K562 (cell line): Measurements from ENCODE around the gene VPS13C. TPM values are rescaled to one million over a fixed set of nuclear protein-coding genes. Genes with fewer than 3 reads are reported as not detected.

ENCODE experiments used
- ATAC-seq: fragments of 200-7000 bp; cut with Tn5 transposase; 3 replicates; pipeline ENCODE4 v1.9.1; 2020; ENCODE audit warnings: moderate library complexity
- BruUV-seq: library from RNA; stranded (reverse); fragments of 400-500 nt; replicated peaks from 2 replicates; lab custom pipeline; 2021; lab: Mats Ljungman, UMichigan
- CTCF ChIA-PET: fragments of 300-600 bp; formaldehyde crosslinking; extraction: SDS; loops from one replicate; lab custom pipeline; 2021; ENCODE audit warnings: low intra/inter-chr PET ratio; lab: Yijun Ruan, JAX
- POLR2A ChIA-PET: fragments of 300-600, 350-650 bp; sonication (Branson Sonifier 250); formaldehyde crosslinking; extraction: SDS; loops from one replicate; lab custom pipeline; 2021; ENCODE audit warnings: antibody characterized with exemption, inconsistent platforms; lab: Yijun Ruan, JAX
- DNase-seq, 4 experiments: peaks; one replicate each; pipeline versions ENCODE4 v3.0.0 to v3.0.0-alpha.2; 2011 to 2018; ENCODE audit warnings: low spot score in 3 of 4, mixed read lengths in 3 of 4; ENCODE audit errors: extremely low read depth in 1 of 4
- FAIRE-seq: peaks from 2 replicates; lab custom pipeline; 2011; peaks lifted over from hg19 to GRCh38; lab: Jason Lieb, UNC
- H2AFZ ChIP-seq: 2 replicates; pipeline ENCODE4 v1.6.0; 2011; ENCODE audit warnings: low read depth, low read length, control low read depth, inconsistent platforms
- H3K27ac ChIP-seq: fragments of 200-600 bp; 3 replicates; pipeline ENCODE4 v1.8.0; 2011; ENCODE audit warnings: low read depth, mild to moderate bottlenecking, control low read depth, inconsistent platforms, low read length, moderate library complexity, mixed read lengths; ENCODE audit errors: extremely low read depth
- H3K27me3 ChIP-seq, 2 experiments: fragments of 300-600 bp in 1 of 2; 2 replicates in 1 of 2; 3 replicates in 1 of 2; pipeline versions ENCODE4 v1.6.0 to v1.8.0; 2011; ENCODE audit warnings: inconsistent platforms in 2 of 2, low read length in 2 of 2, mild to moderate bottlenecking in 1 of 2, mixed read lengths in 1 of 2, moderate library complexity in 1 of 2; ENCODE audit not compliant: control insufficient read depth in 2 of 2, insufficient read depth in 2 of 2
- H3K36me3 ChIP-seq: fragments of 300-600 bp; 3 replicates; pipeline ENCODE4 v1.8.0; 2011; ENCODE audit warnings: mild to moderate bottlenecking, low read length, inconsistent platforms; ENCODE audit not compliant: control insufficient read depth, insufficient read depth
- H3K4me1 ChIP-seq, 2 experiments: fragments of 200-600 bp in 1 of 2; replicated peaks in 1 of 2; 2 replicates in 1 of 2; 3 replicates in 1 of 2; pipeline versions ENCODE4 v1.5.1 to v1.8.0; 2011; ENCODE audit warnings: inconsistent platforms in 2 of 2, low read length in 2 of 2, mild to moderate bottlenecking in 1 of 2, mixed read lengths in 1 of 2, moderate library complexity in 1 of 2; ENCODE audit not compliant: control insufficient read depth in 2 of 2, insufficient read depth in 2 of 2
- H3K4me2 ChIP-seq: 2 replicates; pipeline ENCODE4 v1.6.1; 2011; ENCODE audit warnings: low read length, control low read depth, inconsistent platforms, mixed read lengths; ENCODE audit not compliant: insufficient read depth
- H3K4me3 ChIP-seq: fragments of 200-600 bp; sonication (generic), shearing (Covaris generic); 2 replicates; pipeline ENCODE4 v1.5.1; 2016; ENCODE audit warnings: control low read depth, inconsistent platforms
- H3K79me2 ChIP-seq: fragments of 200-600 bp; 3 replicates; pipeline ENCODE4 v1.8.0; 2011; ENCODE audit warnings: low read length, inconsistent platforms; ENCODE audit not compliant: control insufficient read depth, insufficient read depth
- H3K9ac ChIP-seq, 2 experiments: 2 replicates each; pipeline versions ENCODE4 v1.6.0 to v1.6.1; 2011; ENCODE audit warnings: low read depth in 2 of 2, low read length in 2 of 2, control low read depth in 1 of 2, inconsistent platforms in 1 of 2, mild to moderate bottlenecking in 1 of 2, mixed read lengths in 1 of 2; ENCODE audit not compliant: insufficient read depth in 1 of 2
- H3K9me1 ChIP-seq: one replicate; pipeline ENCODE4 v1.6.0; 2011; ENCODE audit warnings: inconsistent platforms, mild to moderate bottlenecking, low read length, moderate library complexity; ENCODE audit not compliant: control insufficient read depth, insufficient read depth
- H3K9me3 ChIP-seq: replicated peaks from 2 replicates; pipeline ENCODE4 v1.5.1; 2011; ENCODE audit warnings: low read depth, low read length, inconsistent platforms; ENCODE audit not compliant: control insufficient read depth, insufficient read depth
- H4K20me1 ChIP-seq: replicated peaks from 2 replicates; pipeline ENCODE4 v1.6.1; 2011; ENCODE audit warnings: low read length, inconsistent platforms, mixed read lengths; ENCODE audit not compliant: control insufficient read depth, insufficient read depth
- BRCA1 ChIP-seq, 2 experiments: fragments of 450-650 bp in 1 of 2; sonication (generic) in 1 of 2; formaldehyde crosslinking in 1 of 2; IDR thresholded peaks; 2 replicates each; pipeline versions ENCODE4 v1.5.0 to v1.6.1; 2017 to 2020; ENCODE audit warnings: mild to moderate bottlenecking in 1 of 2, missing genetic modification reagents in 1 of 2
- CTBP1 ChIP-seq: fragments of 450-650 bp; IDR thresholded peaks from 2 replicates; pipeline ENCODE4 v1.6.1; 2016; ENCODE audit warnings: borderline replicate concordance
- CTCFL ChIP-seq: IDR thresholded peaks from 2 replicates; pipeline ENCODE4 v1.6.1; 2011; ENCODE audit warnings: borderline replicate concordance, low read depth, mild to moderate bottlenecking, moderate library complexity, low read length; ENCODE audit not compliant: insufficient read depth, poor library complexity, severe bottlenecking
- EP300 ChIP-seq: IDR thresholded peaks from 2 replicates; pipeline ENCODE4 v1.6.1; 2012; ENCODE audit warnings: low read length, improper control_type of control experiment
- ETS1 ChIP-seq: conservative IDR thresholded peaks from 2 replicates; pipeline ENCODE4 v1.6.1; 2011; ENCODE audit warnings: low read depth, mild to moderate bottlenecking, low read length; ENCODE audit not compliant: control insufficient read depth
- GTF3C2 ChIP-seq: IDR thresholded peaks from 3 replicates; pipeline ENCODE4 v1.6.1; 2011; ENCODE audit warnings: borderline replicate concordance, mild to moderate bottlenecking, moderate library complexity; ENCODE audit not compliant: insufficient read length; ENCODE audit errors: extremely low read depth
- HMG20A ChIP-seq: fragments of 450-650 bp; formaldehyde crosslinking; conservative IDR thresholded peaks from 2 replicates; pipeline ENCODE4 v1.4.0; 2020; ENCODE audit warnings: mild to moderate bottlenecking, mixed read lengths
- HSF4 ChIP-seq: fragments of 250-450 bp; sonication (Bioruptor Pico); IDR thresholded peaks from 2 replicates; pipeline ENCODE4 v2.1.2; 2022; ENCODE audit warnings: mild to moderate bottlenecking, moderate library complexity, borderline replicate concordance
- NFYB ChIP-seq: IDR thresholded peaks from 2 replicates; pipeline ENCODE4 v1.6.1; 2011; ENCODE audit warnings: mild to moderate bottlenecking, moderate library complexity; ENCODE audit not compliant: insufficient read length; ENCODE audit errors: extremely low read depth
- RBM25 ChIP-seq: fragments of 200-400 bp; formaldehyde crosslinking; IDR thresholded peaks from 2 replicates; pipeline ENCODE4 v1.6.1; 2018; ENCODE audit warnings: low read length, low read depth, moderate library complexity; ENCODE audit not compliant: severe bottlenecking
- XRCC3 ChIP-seq: fragments of 450-650 bp; IDR thresholded peaks from 2 replicates; pipeline ENCODE4 v1.6.1; 2017; ENCODE audit warnings: mild to moderate bottlenecking, moderate library complexity
- ZBTB43 ChIP-seq: sonication (generic); formaldehyde crosslinking; IDR thresholded peaks from 2 replicates; pipeline ENCODE4 v1.8.0; 2023; ENCODE audit warnings: mild to moderate bottlenecking, missing genetic modification reagents
- ZNF146 ChIP-seq: IDR thresholded peaks from one replicate; pipeline ENCODE4 v1.6.1; 2018; ENCODE audit warnings: missing compliant biosample characterization; ENCODE audit not compliant: unreplicated experiment
- ZNF644 ChIP-seq: fragments of 200-800 bp; sonication (Bioruptor generic); IDR thresholded peaks from 2 replicates; pipeline ENCODE4 v1.6.1; 2016; ENCODE audit warnings: low read depth, missing genetic modification characterization, missing compliant biosample characterization
- WGBS: fragments of 100-300 bp; shearing (Covaris generic); methylation state at CpG from one replicate; pipeline ENCODE4 v1.1.6; 2016; ENCODE audit warnings: low coverage, mixed read lengths; ENCODE audit not compliant: insufficient coverage; ENCODE audit errors: missing lambda C conversion rate; 5-methylcytosine and 5-hydroxymethylcytosine counted together
- in situ Hi-C: fragments of 300-500 bp; cut with MboI; formaldehyde crosslinking; loops from 4 replicates; pipeline ENCODE4 v1.15.0; 2018; ENCODE audit warnings: inconsistent platforms, mixed read lengths
- intact Hi-C: fragments of 100-400 bp; cut with micrococcal nuclease; formaldehyde crosslinking; loops from 2 replicates; pipeline ENCODE4 v1.14.2; 2022
- polyA plus RNA-seq, 8 experiments: library from polyadenylated mRNA; depleted of rRNA in 4 of 8; stranded (reverse) in 5 of 8; unstranded in 3 of 8; fragments of >200 nt; fragmentation: Nextera tagmentation in 2 of 8; fragmentation: Illumina TruSeq in 1 of 8; extraction: Ambion mirVana in 2 of 8; extraction: Trizol in 1 of 8; gene quantifications; 2 replicates each; pipeline versions ENCODE4 v1.2.1 to v1.2.3, GENCODE V29; 2011 to 2014; ENCODE audit warnings: inconsistent platforms in 1 of 8, missing spikeins in 1 of 8
- total RNA-seq, 7 experiments: library from RNA; depleted of rRNA in 6 of 7; stranded (reverse); fragments of >200 nt in 6 of 7; fragmentation: Illumina TruSeq in 2 of 7; extraction: Trizol in 2 of 7; gene quantifications; 2 replicates each; pipeline versions ENCODE4 v1.2.1 to v1.2.3, GENCODE V29; 2011 to 2021; ENCODE audit warnings: low replicate concordance in 1 of 7

VPS13C gene
- total and polyA plus RNA-seq, 9 of the 15 experiments (the other 6 are each of a cell fraction or from before 2014, with no cell fraction given) = 5.2 to 32.3 (median 15.7) TPM

- Histone ChIP-seq H4K20me1 (no peaks in the 10 kb centered on the region), H3K4me1 (no peaks in the 10 kb centered on the region), H3K79me2 (no peaks in the 10 kb centered on the region), H3K27ac (no peak overlapping the region), H2AFZ (no peak overlapping the region), H3K9ac (no peak overlapping the region), H3K9me3 (0 out of 2 replicates have a peak, but pooled peaks cover 3% of the 10 kb centered on the region), H3K4me2 (no peak overlapping the region), H3K9me1 (no peaks in the 10 kb centered on the region), H3K4me3 (no peak overlapping the region), H3K36me3 (peaks cover 23% of the 10 kb centered on the region), H3K27me3 (no peaks in the 10 kb centered on the region)
- 76% methylated on average over 2 of the region's 2 CpGs for WGBS
- ChIA-PET POLR2A (no interaction called here), CTCF (no interaction called here)
- in situ Hi-C loops = no loop called here
- intact Hi-C loops = no loop called here
- no TSS peak for BruUV-seq
- FAIRE-seq (no peak), ATAC-seq (no peak), DNase-seq (no peak)
- TF ChIP-seq NFYB (no peak), XRCC3 (no peak), HSF4 (CRISPR knock-in tag) (no peak), GTF3C2 (no peak), CTCFL (no peak), ZBTB43 (CRISPR knock-in tag) (no peak), RBM25 (peak; percentile 14), ZNF644 (no peak), ETS1 (no peak), ZNF146 (peak; percentile 49), BRCA1 (IDR thresholded peaks at IDR 0.05) (no peak), BRCA1 (CRISPR knock-in tag; IDR thresholded peaks at IDR 0.05) (no peak), HMG20A (no peak), CTBP1 (no peak), EP300 (no peak)
These were observed 72.4 kb downstream of the VPS13C start for GRCh38 chr15:61987824-61988223.
